ENCODE results near the gene HLA-DQB1. TPM values are rescaled to one million over a fixed set of nuclear protein-coding genes. Genes with fewer than 3 reads are reported as not detected.

Gene HLA-DQB1
- total and polyA plus RNA-seq, 2 of the 8 experiments (the other 6 are each of a cell fraction or from before 2014, with no cell fraction given): 1.2 to 5.2 TPM

DNA sequence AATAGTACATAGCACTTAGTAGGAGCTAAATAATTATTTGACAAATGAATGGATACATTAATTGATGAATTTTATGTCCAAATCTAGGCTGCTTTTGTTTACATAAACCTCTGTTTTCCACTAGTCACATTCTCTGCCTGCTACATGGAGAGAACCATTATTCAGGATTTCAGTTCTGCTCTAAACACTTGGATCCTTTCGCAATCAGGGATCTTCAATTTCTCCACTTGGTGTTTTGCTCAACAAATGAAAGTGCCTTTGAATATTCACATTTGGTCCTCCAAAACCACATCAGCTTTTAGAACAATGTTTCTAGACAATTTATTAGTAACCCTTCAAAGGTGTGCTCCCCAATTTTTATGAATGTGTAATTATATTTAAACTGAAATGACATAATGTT is 30.6 kb upstream of the HLA-DQB1 start:
- no peak overlapping the region for H2BK15ac ChIP-seq (ENCODE audit: low read length)
- no peak overlapping the region for H3K4ac ChIP-seq (replicated peaks; ENCODE audit: insufficient read length, low read depth, low read length)
- H3K9me3 ChIP-seq (ENCODE audit: insufficient read depth in 2 of 2, low read depth in 1 of 2, low read length in 1 of 2): no peaks in the 10 kb centered on the region
- no peaks in the 10 kb centered on the region for H3K79me2 ChIP-seq (ENCODE audit: control insufficient read depth in 1 of 2, insufficient read depth in 2 of 2, low read length in 2 of 2)
- H2BK12ac ChIP-seq (ENCODE audit: low read depth, low read length): no peak overlapping the region
- H3K4me2 ChIP-seq (ENCODE audit: insufficient read depth in 1 of 2, low read depth in 2 of 2, low read length in 2 of 2): no peak overlapping the region
- H3K36me3 ChIP-seq (ENCODE audit: control insufficient read depth in 2 of 4, insufficient read depth in 4 of 4, low read length in 3 of 4): no peaks in the 10 kb centered on the region
- H3K27ac ChIP-seq (ENCODE audit: low read depth, low read length): no peak overlapping the region
- H2AFZ ChIP-seq (ENCODE audit: low read length): no peak overlapping the region
- H4K8ac ChIP-seq (ENCODE audit: extremely low read depth, insufficient read depth, low read length): no peak overlapping the region
- no peak overlapping the region for H2BK20ac ChIP-seq (ENCODE audit: low read length)
- no peak for TF ChIP-seq CTCF (IDR thresholded peaks at IDR 0.05; ENCODE audit: control extremely low read depth in 1 of 3, insufficient read depth in 1 of 3, low read depth in 1 of 3, low read length in 3 of 3)
- no peaks in the 10 kb centered on the region for H3K79me1 ChIP-seq (ENCODE audit: low read depth, low read length)
- no peak overlapping the region for H3K4me3 ChIP-seq (ENCODE audit: extremely low read depth in 1 of 4, insufficient read depth in 2 of 4, low read depth in 3 of 4, low read length in 4 of 4)
- H2BK120ac ChIP-seq (replicated peaks; ENCODE audit: low read depth, low read length): no peak overlapping the region
- no peak overlapping the region for H2AK5ac ChIP-seq (ENCODE audit: low read depth, low read length)
- no peaks in the 10 kb centered on the region for H4K20me1 ChIP-seq (replicated peaks in 1 of 2; ENCODE audit: control insufficient read depth in 1 of 2, insufficient read depth in 2 of 2, low read length in 2 of 2)
- 100% methylated on average over 1 of the region's 1 CpG; no CpG with 5 or more reads in 1 of the 2 experiments for WGBS, 2 experiments (ENCODE audit: extremely low coverage in 1 of 2, insufficient coverage in 1 of 2, insufficient read length in 1 of 2, insufficient replicate concordance in 2 of 2, low coverage in 1 of 2, low lambda C conversion rate in 2 of 2, missing lambda C conversion rate in 1 of 2)
- H4K5ac ChIP-seq (ENCODE audit: insufficient read length, low read depth, low read length): no peak overlapping the region
- H3K56ac ChIP-seq (replicated peaks; ENCODE audit: insufficient read length, low read depth, low read length): no peak overlapping the region
- H4K91ac ChIP-seq (replicated peaks; ENCODE audit: insufficient read length, low read length): no peak overlapping the region
- H3K9ac ChIP-seq (replicated peaks in 1 of 4; ENCODE audit: extremely low read depth in 1 of 4, low read depth in 3 of 4, low read length in 3 of 4): no peak overlapping the region
- no peak overlapping the region for H3K23ac ChIP-seq (ENCODE audit: insufficient read length)
- no peaks in the 10 kb centered on the region for H3K4me1 ChIP-seq (replicated peaks in 1 of 4; ENCODE audit: control insufficient read depth in 3 of 4, insufficient read depth in 4 of 4, low read length in 3 of 4)
- no peak overlapping the region for H3K14ac ChIP-seq (ENCODE audit: insufficient read length)
- no peak overlapping the region for H3K18ac ChIP-seq (ENCODE audit: extremely low read depth, low read length)
- no peak overlapping the region for H2BK5ac ChIP-seq (ENCODE audit: low read depth, low read length)
- FAIRE-seq (no peak), DNase-seq (ENCODE audit: low read depth in 1 of 2, low spot score in 2 of 2) (no peak)
- CTCF ChIA-PET (ENCODE audit: partially characterized antibody): interaction anchor here (0.5 to 1.5 kb wide), 4 partner anchors 89 to 451 kb away, joined by 3 to 4 read pairs (median 4); no protein-coding TSS in a partner anchor
- H3K23me2 ChIP-seq (ENCODE audit: low read depth, low read length): no peaks in the 10 kb centered on the region
- POLR2A ChIA-PET (ENCODE audit: partially characterized antibody): interaction anchor here (0.5 kb wide), 1 partner anchor 181 kb away, joined by 3 read pairs; no protein-coding TSS in a partner anchor
- no peaks in the 10 kb centered on the region for H3K27me3 ChIP-seq (replicated peaks in 1 of 4; ENCODE audit: control insufficient read depth in 3 of 4, extremely low read depth in 1 of 4, insufficient read depth in 3 of 4, low read length in 3 of 4)

All from H1 (cell line).